ENCODE data around the gene SLC6A13.

Gene SLC6A13

DNA sequence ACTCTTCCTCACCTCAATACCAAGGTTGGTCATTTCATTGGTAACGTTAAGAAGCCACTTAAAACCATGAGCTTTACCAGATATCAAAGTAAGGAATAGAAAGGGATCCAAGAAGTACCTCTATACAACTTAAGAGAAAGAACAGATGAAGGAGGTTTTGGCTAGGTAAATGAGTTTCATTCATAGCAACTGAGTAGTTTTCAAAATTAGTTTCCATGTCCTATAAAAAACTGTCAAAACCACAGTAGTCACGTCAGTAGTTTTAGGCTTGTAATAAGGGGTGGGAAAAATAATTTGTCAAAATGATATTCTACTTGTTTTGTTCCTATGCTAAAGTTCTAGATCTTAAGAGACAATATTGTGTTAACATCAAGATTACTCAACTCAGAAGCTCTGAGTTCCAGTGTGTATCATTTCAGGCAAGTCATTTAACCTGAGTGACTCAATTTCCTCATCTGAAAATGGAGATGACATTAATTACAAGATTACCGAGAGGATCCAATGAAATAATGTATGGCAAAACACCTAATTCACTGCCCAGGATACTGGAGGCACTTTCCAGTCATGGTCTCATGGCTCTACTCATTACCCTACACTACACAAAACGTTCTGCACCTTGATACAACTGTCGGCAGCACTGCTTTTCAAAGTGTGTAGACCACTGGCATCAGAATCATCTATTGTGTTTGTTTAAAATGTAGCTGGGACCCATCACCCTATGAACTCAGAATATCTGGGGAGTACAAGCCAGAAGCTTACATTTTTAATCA is 24.1 kb upstream of the SLC6A13 start:
- no peak for DNase-seq (ENCODE audit: low read depth)
- no peak for TF ChIP-seq MYC (IDR thresholded peaks at IDR 0.05; ENCODE audit: low read depth, low read length)
- no peak for TF ChIP-seq POLR2A (IDR thresholded peaks at IDR 0.05; ENCODE audit: extremely low read depth, insufficient read length)
- H3K4me3 ChIP-seq (ENCODE audit: low read depth, low read length) = no peak overlapping the region

DNA sequence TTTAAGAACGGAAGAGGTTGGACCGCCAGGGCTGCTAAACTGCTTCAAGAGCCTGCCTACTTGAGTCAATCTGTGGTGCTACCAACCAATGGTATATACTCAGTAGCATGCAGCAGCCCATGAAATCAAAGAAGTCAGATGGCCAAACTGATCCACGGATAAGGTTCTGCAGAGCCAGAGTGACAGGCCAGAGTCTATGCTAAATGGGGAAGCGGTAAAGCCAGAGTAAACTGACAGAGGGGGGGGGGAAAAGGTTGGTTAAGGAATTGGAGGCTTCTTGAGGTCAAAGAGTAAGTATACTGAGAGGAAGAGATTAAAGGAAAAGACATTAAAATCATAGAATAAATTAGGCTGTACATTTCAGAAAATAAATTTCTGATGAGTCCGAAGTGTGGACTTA is 15.4 kb upstream of the SLC6A13 start:
- DNase-seq (ENCODE audit: low read depth) = no peak
- TF ChIP-seq POLR2A (IDR thresholded peaks at IDR 0.05; ENCODE audit: extremely low read depth, insufficient read length) = no peak
- TF ChIP-seq MYC (IDR thresholded peaks at IDR 0.05; ENCODE audit: low read depth, low read length) = no peak
- TF ChIP-seq, protein P1, sequence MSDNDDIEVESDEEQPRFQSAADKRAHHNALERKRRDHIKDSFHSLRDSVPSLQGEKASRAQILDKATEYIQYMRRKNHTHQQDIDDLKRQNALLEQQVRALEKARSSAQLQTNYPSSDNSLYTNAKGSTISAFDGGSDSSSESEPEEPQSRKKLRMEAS (IDR thresholded peaks at IDR 0.05; ENCODE audit: low read depth, low read length) = no peak
- no peak overlapping the region for H3K4me3 ChIP-seq (ENCODE audit: low read depth, low read length)

DNA sequence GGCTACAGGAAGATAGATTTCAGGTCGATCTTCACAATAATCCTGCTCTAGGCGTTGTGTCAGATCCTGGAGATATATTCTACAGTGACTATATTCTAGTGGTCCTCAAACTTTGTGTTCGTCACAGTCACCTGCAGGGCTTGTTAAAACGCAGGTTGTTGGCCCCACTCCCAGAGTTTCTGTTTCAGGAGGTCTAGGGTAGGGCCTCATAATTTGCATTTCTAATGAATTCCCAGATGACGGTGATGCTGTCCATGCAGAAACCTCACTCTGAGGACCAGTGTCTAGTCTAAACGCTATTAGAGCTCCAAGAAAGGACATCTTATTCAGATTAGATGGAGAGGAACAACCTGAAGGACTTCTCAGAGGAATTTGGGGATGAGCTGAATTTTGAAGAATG is 13.2 kb upstream of the SLC6A13 start:
- H3K4me3 ChIP-seq (ENCODE audit: low read depth, low read length) = no peak overlapping the region
- TF ChIP-seq POLR2A (IDR thresholded peaks at IDR 0.05; ENCODE audit: extremely low read depth, insufficient read length) = no peak
- no peak for TF ChIP-seq MYC (IDR thresholded peaks at IDR 0.05; ENCODE audit: low read depth, low read length)
- TF ChIP-seq, protein P1 (IDR thresholded peaks at IDR 0.05; ENCODE audit: low read depth, low read length) = no peak
- TF ChIP-seq, protein P2, sequence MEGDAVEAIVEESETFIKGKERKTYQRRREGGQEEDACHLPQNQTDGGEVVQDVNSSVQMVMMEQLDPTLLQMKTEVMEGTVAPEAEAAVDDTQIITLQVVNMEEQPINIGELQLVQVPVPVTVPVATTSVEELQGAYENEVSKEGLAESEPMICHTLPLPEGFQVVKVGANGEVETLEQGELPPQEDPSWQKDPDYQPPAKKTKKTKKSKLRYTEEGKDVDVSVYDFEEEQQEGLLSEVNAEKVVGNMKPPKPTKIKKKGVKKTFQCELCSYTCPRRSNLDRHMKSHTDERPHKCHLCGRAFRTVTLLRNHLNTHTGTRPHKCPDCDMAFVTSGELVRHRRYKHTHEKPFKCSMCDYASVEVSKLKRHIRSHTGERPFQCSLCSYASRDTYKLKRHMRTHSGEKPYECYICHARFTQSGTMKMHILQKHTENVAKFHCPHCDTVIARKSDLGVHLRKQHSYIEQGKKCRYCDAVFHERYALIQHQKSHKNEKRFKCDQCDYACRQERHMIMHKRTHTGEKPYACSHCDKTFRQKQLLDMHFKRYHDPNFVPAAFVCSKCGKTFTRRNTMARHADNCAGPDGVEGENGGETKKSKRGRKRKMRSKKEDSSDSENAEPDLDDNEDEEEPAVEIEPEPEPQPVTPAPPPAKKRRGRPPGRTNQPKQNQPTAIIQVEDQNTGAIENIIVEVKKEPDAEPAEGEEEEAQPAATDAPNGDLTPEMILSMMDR (IDR thresholded peaks at IDR 0.05; ENCODE audit: low read depth, low read length) = no peak
- DNase-seq (ENCODE audit: low read depth) = no peak

DNA sequence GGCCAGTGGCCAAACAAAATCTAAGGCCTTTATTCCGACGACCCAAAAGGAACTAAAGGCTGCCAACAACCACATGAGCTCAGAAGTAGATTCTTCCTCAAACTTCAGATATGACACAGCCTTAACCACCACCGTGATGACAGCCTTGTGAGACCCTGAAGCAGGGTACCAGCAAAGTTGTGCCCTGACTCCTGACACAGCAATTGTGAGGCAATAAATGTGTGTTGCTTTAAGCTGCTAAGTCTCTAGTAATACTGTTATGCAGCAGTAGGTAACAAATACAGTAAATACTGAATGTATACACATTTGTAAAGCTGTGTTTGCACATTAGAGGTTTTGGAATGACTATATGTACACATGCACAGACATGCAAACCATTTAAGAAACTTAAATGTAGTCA is 10.7 kb upstream of the SLC6A13 start:
- DNase-seq (ENCODE audit: low read depth) = no peak
- TF ChIP-seq POLR2A (IDR thresholded peaks at IDR 0.05; ENCODE audit: extremely low read depth, insufficient read length) (no peak), MYC (IDR thresholded peaks at IDR 0.05; ENCODE audit: low read depth, low read length) (no peak)
- TF ChIP-seq, protein P2 (IDR thresholded peaks at IDR 0.05; ENCODE audit: low read depth, low read length) = no peak
- TF ChIP-seq, protein P1 (IDR thresholded peaks at IDR 0.05; ENCODE audit: low read depth, low read length) = no peak
- H3K4me3 ChIP-seq (ENCODE audit: low read depth, low read length) = no peak overlapping the region

DNA sequence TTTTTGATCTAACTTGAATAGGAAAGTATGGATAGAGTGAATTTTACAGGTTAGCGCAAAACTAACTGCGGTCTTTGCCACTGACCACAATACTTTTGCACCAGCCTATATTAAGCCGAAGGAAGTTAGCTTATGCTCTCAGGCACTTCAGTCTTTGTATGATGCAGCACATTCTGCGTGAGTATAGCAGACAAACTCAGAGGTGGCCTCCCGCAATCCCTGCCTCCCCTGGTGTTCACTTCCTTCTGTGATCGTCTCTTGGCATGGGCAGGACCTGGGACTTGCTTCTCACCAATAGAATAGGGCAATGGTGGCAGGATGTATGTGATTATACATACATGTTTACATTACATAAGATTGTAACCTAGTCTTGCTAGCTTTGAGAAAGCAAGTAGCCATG is 10.3 kb upstream of the SLC6A13 start:
- TF ChIP-seq, protein P1 (IDR thresholded peaks at IDR 0.05; ENCODE audit: low read depth, low read length) = no peak
- TF ChIP-seq, protein P2 (IDR thresholded peaks at IDR 0.05; ENCODE audit: low read depth, low read length) = no peak
- TF ChIP-seq POLR2A (IDR thresholded peaks at IDR 0.05; ENCODE audit: extremely low read depth, insufficient read length) = no peak
- TF ChIP-seq MYC (IDR thresholded peaks at IDR 0.05; ENCODE audit: low read depth, low read length) = no peak
- no peak for DNase-seq (ENCODE audit: low read depth)
- H3K4me3 ChIP-seq (ENCODE audit: low read depth, low read length) = no peak overlapping the region

DNA sequence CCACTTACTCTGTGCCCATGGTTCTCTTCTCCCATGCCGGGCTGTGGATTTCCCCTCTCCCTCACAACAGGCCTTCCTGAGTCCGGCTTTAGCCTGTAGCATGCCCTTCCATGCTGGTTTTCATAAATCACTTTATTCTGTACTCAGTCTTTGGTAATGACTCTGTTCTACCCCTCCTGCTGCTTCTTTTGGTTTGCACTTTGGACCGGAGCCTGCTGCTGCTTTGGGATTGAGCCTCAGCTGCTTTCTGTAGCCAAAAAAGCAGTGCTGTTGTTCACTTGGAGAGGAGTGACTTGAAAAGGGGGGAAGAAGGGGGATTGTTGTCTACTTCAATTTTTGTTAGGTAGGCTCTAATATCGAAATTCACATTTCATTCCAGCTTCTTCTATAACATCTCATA is 8.5 kb upstream of the SLC6A13 start:
- TF ChIP-seq, protein P2 (IDR thresholded peaks at IDR 0.05; ENCODE audit: low read depth, low read length) = no peak
- TF ChIP-seq POLR2A (IDR thresholded peaks at IDR 0.05; ENCODE audit: extremely low read depth, insufficient read length) = no peak
- TF ChIP-seq, protein P1 (IDR thresholded peaks at IDR 0.05; ENCODE audit: low read depth, low read length) = no peak
- TF ChIP-seq MYC (IDR thresholded peaks at IDR 0.05; ENCODE audit: low read depth, low read length) = no peak
- H3K4me3 ChIP-seq (ENCODE audit: low read depth, low read length) = no peak overlapping the region
- DNase-seq (ENCODE audit: low read depth) = no peak
